Measurements from ENCODE around the gene GADD45G.

Gene GADD45G

GRCh38 chr9:89632192-89632733, 27.5 kb downstream of the GADD45G start:
- no peak for DNase-seq

GRCh38 chr9:89632736-89633135, 27.9 kb downstream of the GADD45G start:
- DNase-seq, result no peak

- no peak for DNase-seq
Observed at GRCh38 chr9:89633404-89633803, 28.6 kb downstream of the GADD45G start.

GRCh38 chr9:89633920-89634319, 29.1 kb downstream of the GADD45G start:
- no peak for DNase-seq

- DNase-seq, result no peak
Observed at GRCh38 chr9:89634995-89635742, 30.4 kb downstream of the GADD45G start.

- DNase-seq, result no peak
Observed at GRCh38 chr9:89635816-89636215, 31.0 kb downstream of the GADD45G start.

- DNase-seq, result no peak
Observed at GRCh38 chr9:89637787-89638186, 33.0 kb downstream of the GADD45G start.

- peak; percentile 24 for DNase-seq
Observed at GRCh38 chr9:89638359-89638758, 33.5 kb downstream of the GADD45G start.

- DNase-seq, result no peak
Observed at GRCh38 chr9:89638893-89639292, 34.1 kb downstream of the GADD45G start.

GRCh38 chr9:89639367-89639795, 34.6 kb downstream of the GADD45G start:
- DNase-seq, result peak; percentile 83

GRCh38 chr9:89639961-89640360, 35.1 kb downstream of the GADD45G start:
- no peak for DNase-seq

- DNase-seq, result no peak
Observed at GRCh38 chr9:89640361-89640760, 35.5 kb downstream of the GADD45G start.

- DNase-seq, result no peak
Observed at GRCh38 chr9:89640801-89641200, 36.0 kb downstream of the GADD45G start.

GRCh38 chr9:89641980-89642379, 37.2 kb downstream of the GADD45G start:
- no peak for DNase-seq

GRCh38 chr9:89642789-89643188, 38.0 kb downstream of the GADD45G start:
- DNase-seq, result no peak

GRCh38 chr9:89646189-89646939, 41.6 kb downstream of the GADD45G start:
- DNase-seq, result no peak

- no peak for DNase-seq
Observed at GRCh38 chr9:89647366-89648128, 42.7 kb downstream of the GADD45G start.

GRCh38 chr9:89648247-89649000, 43.6 kb downstream of the GADD45G start:
- DNase-seq, result no peak

- peak; percentile 34 for DNase-seq
Observed at GRCh38 chr9:89649039-89649691, 44.4 kb downstream of the GADD45G start.

- no peak for DNase-seq
Observed at GRCh38 chr9:89654025-89654662, 49.3 kb downstream of the GADD45G start.
